Activated CD8-positive, alpha-beta T cell treated with anti-CD3 and anti-CD28 coated beads, Interleukin-2, amount 10 ng/mL, durations not matched to agents 7 days and 5 days (primary cell): ENCODE data around the gene IL12RB2. TPM values are rescaled to one million over a fixed set of nuclear protein-coding genes. Genes with fewer than 3 reads are reported as not detected.
"Not testable (repeated sequence)": the region's sequence is repeated elsewhere in the genome, so short reads cannot be mapped to it uniquely, and the experiment has no call there.

Source experiments
- ATAC-seq: fragments of 150-1000 bp; cut with Tn5 transposase; one replicate; pipeline ENCODE4 v1.10.0; 2021; ENCODE audit warnings: moderate library complexity
- CTCF ChIA-PET: fragments of 350-600 bp; sonication (Branson Sonifier 250); formaldehyde crosslinking; loops from one replicate; lab custom pipeline; 2021; ENCODE audit warnings: antibody characterized with exemption; lab: Charles Lee
- POLR2A ChIA-PET: fragments of 350-600 bp; sonication (Branson Sonifier 250); formaldehyde crosslinking; loops from one replicate; lab custom pipeline; 2021; ENCODE audit warnings: antibody characterized with exemption; lab: Charles Lee
- DNase-seq: peaks from one replicate; pipeline ENCODE4 v3.0.0-alpha.2; 2020
- H3K27ac Mint-ChIP-seq: one replicate; pipeline ENCODE4 v1.8.0; 2021; ENCODE audit warnings: mild to moderate bottlenecking, mixed read lengths
- H3K27me3 Mint-ChIP-seq: one replicate; pipeline ENCODE4 v1.8.0; 2021; ENCODE audit warnings: low read depth, mixed read lengths
- H3K36me3 Mint-ChIP-seq: one replicate; pipeline ENCODE4 v1.8.0; 2021; ENCODE audit warnings: low read depth, mixed read lengths
- H3K4me1 Mint-ChIP-seq: one replicate; pipeline ENCODE4 v1.8.0; 2021; ENCODE audit warnings: low read depth, mixed read lengths
- H3K4me3 Mint-ChIP-seq: one replicate; pipeline ENCODE4 v1.8.0; 2021; ENCODE audit warnings: mild to moderate bottlenecking, mixed read lengths
- H3K9me3 Mint-ChIP-seq: one replicate; pipeline ENCODE4 v1.8.0; 2022; ENCODE audit warnings: mixed read lengths; ENCODE audit not compliant: insufficient read depth
- total RNA-seq, 2 experiments: library from RNA; stranded (reverse); gene quantifications; one replicate each; pipeline ENCODE4 v1.2.3, GENCODE V29; 2021

Gene IL12RB2
- total RNA-seq, 2 experiments from 2014 or later: 17.3 to 19.6 TPM

- ChIA-PET CTCF (interaction anchor here (1.0 to 5.2 kb wide), 2 partner anchors 67 to 238 kb away, joined by 3 to 32 read pairs; no protein-coding TSS in a partner anchor), POLR2A (interaction anchor here (0.6 kb wide), 1 partner anchor 315 kb away, joined by 4 read pairs; no protein-coding TSS in a partner anchor)
These were observed 126.2 kb downstream of the IL12RB2 start for GRCh38 chr1:67433837-67434236.

GRCh38 chr1:67434491-67434890 lies 126.8 kb downstream of the IL12RB2 start:
- Mint-ChIP-seq H3K27me3 (no peaks in the 10 kb centered on the region), H3K4me1 (peaks cover 28% of the 10 kb centered on the region), H3K9me3 (no peaks in the 10 kb centered on the region), H3K36me3 (peaks cover 7% of the 10 kb centered on the region), H3K27ac (no peak overlapping the region), H3K4me3 (no peak overlapping the region)
- ChIA-PET POLR2A (no interaction called here), CTCF (interaction anchor here (1.0 to 5.2 kb wide), 2 partner anchors 66 to 239 kb away, joined by 3 to 32 read pairs; no protein-coding TSS in a partner anchor)
- ATAC-seq (no peak), DNase-seq (no peak)

More at GRCh38 chr1:67433837-67434236, 126.2 kb downstream of the IL12RB2 start:
- H3K27me3 Mint-ChIP-seq: no peaks in the 10 kb centered on the region
- peaks cover 14% of the 10 kb centered on the region for H3K36me3 Mint-ChIP-seq
- no peaks in the 10 kb centered on the region for H3K9me3 Mint-ChIP-seq
- H3K4me3 Mint-ChIP-seq: no peak overlapping the region
- no peak for ATAC-seq
- DNase-seq: no peak
- no peak overlapping the region for H3K27ac Mint-ChIP-seq
- peaks cover 28% of the 10 kb centered on the region for H3K4me1 Mint-ChIP-seq

GRCh38 chr1:67436511-67437055 lies 128.9 kb downstream of the IL12RB2 start:
- ChIA-PET CTCF (interaction anchor here (0.8 to 1.5 kb wide), 3 partner anchors 9 to 223 kb away, joined by 3 read pairs; no protein-coding TSS in a partner anchor), POLR2A (no interaction called here)
- no peak overlapping the region for H3K4me3 Mint-ChIP-seq
- peaks cover 28% of the 10 kb centered on the region for H3K4me1 Mint-ChIP-seq
- H3K27me3 Mint-ChIP-seq: no peaks in the 10 kb centered on the region
- no peaks in the 10 kb centered on the region for H3K9me3 Mint-ChIP-seq
- DNase-seq: no peak
- no peak overlapping the region for H3K27ac Mint-ChIP-seq
- ATAC-seq: no peak
- H3K36me3 Mint-ChIP-seq: no peaks in the 10 kb centered on the region

GRCh38 chr1:67437961-67438360 lies 130.3 kb downstream of the IL12RB2 start:
- Mint-ChIP-seq H3K4me3 (no peak overlapping the region), H3K4me1 (peaks cover 18% of the 10 kb centered on the region), H3K27me3 (no peaks in the 10 kb centered on the region), H3K27ac (no peak overlapping the region), H3K9me3 (no peaks in the 10 kb centered on the region), H3K36me3 (no peaks in the 10 kb centered on the region)
- ChIA-PET CTCF (interaction anchor here (0.7 to 1.3 kb wide), 3 partner anchors 12 to 227 kb away, joined by 3 to 4 read pairs (median 3); no protein-coding TSS in a partner anchor), POLR2A (no interaction called here)
- no peak for ATAC-seq
- DNase-seq: no peak

- H3K36me3 Mint-ChIP-seq: no peaks in the 10 kb centered on the region
- ATAC-seq (no peak), DNase-seq (no peak)
- H3K27me3 Mint-ChIP-seq: no peaks in the 10 kb centered on the region
- H3K4me1 Mint-ChIP-seq: peaks cover 6% of the 10 kb centered on the region
- H3K9me3 Mint-ChIP-seq: no peaks in the 10 kb centered on the region
- ChIA-PET POLR2A (no interaction called here), CTCF (interaction anchor here (1.3 to 3.0 kb wide), 4 partner anchors 15 to 276 kb away, joined by 3 to 16 read pairs (median 5); no protein-coding TSS in a partner anchor)
- H3K27ac Mint-ChIP-seq: no peak overlapping the region
- no peak overlapping the region for H3K4me3 Mint-ChIP-seq
These were observed 131.8 kb downstream of the IL12RB2 start for GRCh38 chr1:67439277-67440029.

- Mint-ChIP-seq H3K4me3 (no peak overlapping the region), H3K9me3 (no peaks in the 10 kb centered on the region), H3K4me1 (peaks cover 4% of the 10 kb centered on the region), H3K27ac (no peak overlapping the region), H3K36me3 (no peaks in the 10 kb centered on the region), H3K27me3 (no peaks in the 10 kb centered on the region)
- ATAC-seq (no peak), DNase-seq (no peak)
- ChIA-PET POLR2A (no interaction called here), CTCF (interaction anchor here (1.6 to 3.0 kb wide), 3 partner anchors 60 to 277 kb away, joined by 3 to 16 read pairs (median 7); no protein-coding TSS in a partner anchor)
These were observed 132.7 kb downstream of the IL12RB2 start for GRCh38 chr1:67440339-67440738.

- CTCF ChIA-PET: interaction anchor here (1.2 to 3.0 kb wide), 2 partner anchors 228 to 297 kb away, joined by 3 to 16 read pairs; no protein-coding TSS in a partner anchor
- H3K9me3 Mint-ChIP-seq: no peaks in the 10 kb centered on the region
- no peak for DNase-seq
These were observed 133.5 kb downstream of the IL12RB2 start for GRCh38 chr1:67441183-67441582.

GRCh38 chr1:67441739-67442281 lies 134.1 kb downstream of the IL12RB2 start:
- ATAC-seq: no peak
- DNase-seq: no peak
- Mint-ChIP-seq H3K4me3 (no peak overlapping the region), H3K36me3 (no peaks in the 10 kb centered on the region), H3K4me1 (peaks cover 10% of the 10 kb centered on the region), H3K27ac (no peak overlapping the region), H3K27me3 (peaks cover 2% of the 10 kb centered on the region), H3K9me3 (no peaks in the 10 kb centered on the region)
- CTCF ChIA-PET: interaction anchor here (1.2 to 3.0 kb wide), 3 partner anchors 9 to 298 kb away, joined by 3 to 16 read pairs (median 3); no protein-coding TSS in a partner anchor
- POLR2A ChIA-PET: no interaction called here

More at GRCh38 chr1:67441183-67441582, 133.5 kb downstream of the IL12RB2 start:
- no peak overlapping the region for H3K4me3 Mint-ChIP-seq
- ATAC-seq: no peak
- H3K27me3 Mint-ChIP-seq: no peaks in the 10 kb centered on the region
- H3K4me1 Mint-ChIP-seq: peaks cover 5% of the 10 kb centered on the region
- no peaks in the 10 kb centered on the region for H3K36me3 Mint-ChIP-seq
- POLR2A ChIA-PET: no interaction called here
- H3K27ac Mint-ChIP-seq: no peak overlapping the region

- H3K27me3 Mint-ChIP-seq, H3K27ac Mint-ChIP-seq, H3K9me3 Mint-ChIP-seq, ATAC-seq, POLR2A ChIA-PET, H3K4me3 Mint-ChIP-seq, DNase-seq, H3K36me3 Mint-ChIP-seq: not testable (repeated sequence)
- CTCF ChIA-PET: interaction anchor here (0.7 to 1.1 kb wide), 2 partner anchors 10 to 14 kb away, joined by 3 to 4 read pairs; no protein-coding TSS in a partner anchor
- H3K4me1 Mint-ChIP-seq: peaks cover 13% of the 10 kb centered on the region
These were observed 138.3 kb downstream of the IL12RB2 start for GRCh38 chr1:67446014-67446413.
